Natural killer cell (primary cell): ENCODE measurements around the gene SGCG. TPM values are rescaled to one million over a fixed set of nuclear protein-coding genes. Genes with fewer than 3 reads are reported as not detected.
A peak's percentile ranks its signal among the peaks of the same experiment; 100 is the strongest.
"Not testable (repeated sequence)": the region's sequence is repeated elsewhere in the genome, so short reads cannot be mapped to it uniquely, and the experiment has no call there.

Experiments used
- ATAC-seq, 3 donors: fragments of 150-1000 bp in 2 of 3; fragments of 200-7000 bp in 1 of 3; cut with Tn5 transposase; 1 replicate in 1 of 3; 2 replicates in 2 of 3; pipeline ENCODE4 v1.10.0; 2021; ENCODE audit warnings: mild to moderate bottlenecking in 2 of 3, moderate library complexity in 2 of 3
- DNase-seq, 2 donors: peaks; one replicate each; pipeline versions ENCODE4 v3.0.0 to v3.0.0-alpha.2; 2013 to 2021; ENCODE audit warnings: mixed read lengths in 1 of 2
- H3K27ac ChIP-seq: one replicate; pipeline ENCODE4 v1.5.1; 2013; ENCODE audit warnings: mild to moderate bottlenecking, low read length
- H3K27me3 ChIP-seq: one replicate; pipeline ENCODE4 v1.6.1; 2013; ENCODE audit warnings: low read length; ENCODE audit not compliant: control insufficient read depth, insufficient read depth
- H3K36me3 ChIP-seq: one replicate; pipeline ENCODE4 v1.6.1; 2013; ENCODE audit warnings: low read length; ENCODE audit not compliant: control insufficient read depth, insufficient read depth
- H3K4me1 ChIP-seq: one replicate; pipeline ENCODE4 v1.6.1; 2013; ENCODE audit warnings: low read length; ENCODE audit not compliant: control insufficient read depth, insufficient read depth
- H3K4me3 ChIP-seq: one replicate; pipeline ENCODE4 v1.5.1; 2013; ENCODE audit warnings: low read length
- H3K9me3 ChIP-seq: one replicate; pipeline ENCODE4 v1.6.1; 2013; ENCODE audit warnings: low read length; ENCODE audit not compliant: control insufficient read depth, insufficient read depth
- H3K27ac Mint-ChIP-seq, 2 donors: one replicate each; pipeline ENCODE4 v1.8.0; 2022; ENCODE audit warnings: mild to moderate bottlenecking in 2 of 2, mixed read lengths in 2 of 2, moderate library complexity in 1 of 2
- H3K27me3 Mint-ChIP-seq, 2 donors: one replicate each; pipeline ENCODE4 v1.8.0; 2022; ENCODE audit warnings: low read depth in 2 of 2, mixed read lengths in 2 of 2
- H3K36me3 Mint-ChIP-seq: one replicate; pipeline ENCODE4 v1.8.0; 2022; ENCODE audit warnings: mixed read lengths
- H3K4me1 Mint-ChIP-seq, 2 donors: one replicate each; pipeline ENCODE4 v1.8.0; 2022; ENCODE audit warnings: mixed read lengths in 2 of 2
- H3K4me3 Mint-ChIP-seq: one replicate; pipeline ENCODE4 v1.8.0; 2022; ENCODE audit warnings: mild to moderate bottlenecking, moderate library complexity, mixed read lengths
- H3K9me3 Mint-ChIP-seq, 2 donors: one replicate each; pipeline ENCODE4 v1.8.0; 2022; ENCODE audit warnings: mixed read lengths in 2 of 2
- WGBS: methylation state at CpG from one replicate; pipeline ENCODE4 v1.1.7; 2013; ENCODE audit warnings: missing lambda C conversion rate; ENCODE audit not compliant: insufficient coverage; 5-methylcytosine and 5-hydroxymethylcytosine counted together
- intact Hi-C: fragments of 100-400 bp; cut with micrococcal nuclease; formaldehyde crosslinking; loops from one replicate; pipeline ENCODE4 v1.14.2; 2022
- total RNA-seq, 4 donors: library from RNA; stranded (reverse); fragments of 120-200 nt in 1 of 4; gene quantifications; one replicate each; pipeline versions ENCODE4 v1.2.3 to v1.2.4, GENCODE V29; 2013 to 2022
- TF ChIP-seq, protein P1 (sequence below): fragments of 200-600 bp; IDR thresholded peaks from one replicate; pipeline ENCODE4 v1.8.0; 2022; ENCODE audit warnings: antibody characterized with exemption

SGCG gene
- total RNA-seq, 3 donors from 2014 or later (not counting 1 experiment from before 2014, with no cell fraction given) = not detected

DNA sequence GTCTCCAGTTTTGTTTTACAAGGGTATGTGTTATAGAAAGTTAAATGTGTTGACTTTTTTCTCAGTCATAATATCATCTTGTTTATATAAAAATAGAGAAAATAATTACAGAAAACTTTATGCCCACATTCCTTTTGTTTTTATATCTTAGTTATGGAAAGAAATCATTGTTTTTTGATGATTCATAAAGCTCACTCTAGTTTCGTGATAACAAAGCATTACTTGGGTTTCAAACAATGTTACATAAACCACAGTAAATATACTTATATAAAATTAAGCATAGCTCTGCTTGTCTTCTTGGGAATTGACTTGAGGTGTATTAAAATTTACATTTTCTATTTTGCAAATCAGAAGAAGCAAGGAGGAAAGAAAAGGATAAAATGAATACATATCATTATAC, 111.8 kb downstream of the SGCG start:
- intact Hi-C loops = no loop called here
- Histone ChIP-seq H3K4me1 (no peaks in the 10 kb centered on the region), H3K9me3 (no peaks in the 10 kb centered on the region), H3K36me3 (no peaks in the 10 kb centered on the region), H3K4me3 (no peak overlapping the region), H3K27ac (no peak overlapping the region), H3K27me3 (no peaks in the 10 kb centered on the region)
- Mint-ChIP-seq H3K27me3 (peaks cover 9 to 10% of the 10 kb centered on the region in 2 donors), H3K36me3 (no peaks in the 10 kb centered on the region), H3K4me1 (no peaks in the 10 kb centered on the region), H3K27ac (no peak overlapping the region), H3K4me3 (no peak overlapping the region), H3K9me3 (no peaks in the 10 kb centered on the region)
- TF ChIP-seq, protein P1, sequence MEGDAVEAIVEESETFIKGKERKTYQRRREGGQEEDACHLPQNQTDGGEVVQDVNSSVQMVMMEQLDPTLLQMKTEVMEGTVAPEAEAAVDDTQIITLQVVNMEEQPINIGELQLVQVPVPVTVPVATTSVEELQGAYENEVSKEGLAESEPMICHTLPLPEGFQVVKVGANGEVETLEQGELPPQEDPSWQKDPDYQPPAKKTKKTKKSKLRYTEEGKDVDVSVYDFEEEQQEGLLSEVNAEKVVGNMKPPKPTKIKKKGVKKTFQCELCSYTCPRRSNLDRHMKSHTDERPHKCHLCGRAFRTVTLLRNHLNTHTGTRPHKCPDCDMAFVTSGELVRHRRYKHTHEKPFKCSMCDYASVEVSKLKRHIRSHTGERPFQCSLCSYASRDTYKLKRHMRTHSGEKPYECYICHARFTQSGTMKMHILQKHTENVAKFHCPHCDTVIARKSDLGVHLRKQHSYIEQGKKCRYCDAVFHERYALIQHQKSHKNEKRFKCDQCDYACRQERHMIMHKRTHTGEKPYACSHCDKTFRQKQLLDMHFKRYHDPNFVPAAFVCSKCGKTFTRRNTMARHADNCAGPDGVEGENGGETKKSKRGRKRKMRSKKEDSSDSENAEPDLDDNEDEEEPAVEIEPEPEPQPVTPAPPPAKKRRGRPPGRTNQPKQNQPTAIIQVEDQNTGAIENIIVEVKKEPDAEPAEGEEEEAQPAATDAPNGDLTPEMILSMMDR = no peak
- no CpG with 5 or more reads among the region's 1 CpG for WGBS
- ATAC-seq (no peak), DNase-seq (no peak)

DNA sequence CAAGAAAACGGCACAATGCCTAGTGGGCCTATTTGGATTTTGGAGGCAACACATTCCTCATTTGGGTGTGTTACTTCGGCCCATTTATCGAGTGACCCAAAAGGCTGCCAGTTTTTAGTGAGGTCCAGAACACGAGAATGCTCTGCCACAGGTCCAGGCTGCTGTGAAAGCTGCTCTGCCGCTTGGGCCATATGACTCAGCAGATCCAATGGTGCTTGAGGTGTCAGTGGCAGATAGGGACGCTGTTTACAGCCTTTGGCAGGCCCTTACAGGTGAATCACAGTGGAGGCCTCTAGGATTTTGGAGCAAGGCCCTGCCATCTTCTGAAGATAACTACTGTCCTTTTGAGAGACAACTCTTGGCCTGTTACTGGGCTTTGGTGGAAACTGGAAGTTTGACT, 134.1 kb downstream of the SGCG start:
- H3K36me3 Mint-ChIP-seq = peaks cover 22% of the 10 kb centered on the region

DNA sequence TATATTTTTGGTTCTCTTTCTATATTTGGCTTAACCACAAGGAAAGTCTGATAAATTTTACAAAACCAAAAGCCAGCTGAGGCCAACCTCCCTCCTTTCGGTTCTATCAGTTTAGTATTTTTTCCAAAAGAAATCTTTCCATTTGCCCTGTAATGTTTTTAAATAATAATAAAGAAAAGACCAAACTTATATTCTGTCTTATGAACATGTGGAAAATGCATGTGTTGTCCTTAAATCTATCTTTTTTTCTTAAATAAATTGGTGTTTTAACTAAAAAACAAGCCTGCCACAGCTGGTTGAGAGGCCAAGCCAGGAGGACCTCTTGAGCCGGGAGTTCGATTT, 139.1 kb downstream of the SGCG start:
- H3K4me3 Mint-ChIP-seq = peak overlapping the region; percentile 42
- ATAC-seq (no peak), DNase-seq (no peak)
- H3K36me3 Mint-ChIP-seq = no peaks in the 10 kb centered on the region
- intact Hi-C loops = loop anchor here (2.0 kb wide), 1 partner anchor 55 kb away; no protein-coding TSS in a partner anchor
- Histone ChIP-seq H3K9me3 (no peaks in the 10 kb centered on the region), H3K27ac (peak overlapping the region; percentile 11), H3K4me1 (peaks cover 22% of the 10 kb centered on the region), H3K36me3 (no peaks in the 10 kb centered on the region), H3K27me3 (no peaks in the 10 kb centered on the region), H3K4me3 (no peak overlapping the region)
- WGBS = 100% methylated on average over 2 of the region's 3 CpGs
- peak overlapping the region; percentile 41 to 93 for H3K27ac Mint-ChIP-seq
- peaks cover 0 to 3% of the 10 kb centered on the region in 2 donors for H3K27me3 Mint-ChIP-seq
- TF ChIP-seq, protein P1 = no peak
- peaks cover 35 to 40% of the 10 kb centered on the region in 2 donors for H3K4me1 Mint-ChIP-seq
- H3K9me3 Mint-ChIP-seq = no peaks in the 10 kb centered on the region

More for the DNA sequence above, 134.1 kb downstream of the SGCG start:
- H3K4me3 ChIP-seq, H3K4me3 Mint-ChIP-seq, H3K9me3 Mint-ChIP-seq, DNase-seq, H3K27me3 ChIP-seq, H3K27me3 Mint-ChIP-seq, intact Hi-C loops, H3K36me3 ChIP-seq, H3K27ac ChIP-seq, H3K27ac Mint-ChIP-seq, H3K9me3 ChIP-seq, ATAC-seq, H3K4me1 ChIP-seq: not testable (repeated sequence)
- peaks cover 14% of the 10 kb centered on the region in 2 donors for H3K4me1 Mint-ChIP-seq
- WGBS = 96% methylated on average over 6 of the region's 6 CpGs

DNA sequence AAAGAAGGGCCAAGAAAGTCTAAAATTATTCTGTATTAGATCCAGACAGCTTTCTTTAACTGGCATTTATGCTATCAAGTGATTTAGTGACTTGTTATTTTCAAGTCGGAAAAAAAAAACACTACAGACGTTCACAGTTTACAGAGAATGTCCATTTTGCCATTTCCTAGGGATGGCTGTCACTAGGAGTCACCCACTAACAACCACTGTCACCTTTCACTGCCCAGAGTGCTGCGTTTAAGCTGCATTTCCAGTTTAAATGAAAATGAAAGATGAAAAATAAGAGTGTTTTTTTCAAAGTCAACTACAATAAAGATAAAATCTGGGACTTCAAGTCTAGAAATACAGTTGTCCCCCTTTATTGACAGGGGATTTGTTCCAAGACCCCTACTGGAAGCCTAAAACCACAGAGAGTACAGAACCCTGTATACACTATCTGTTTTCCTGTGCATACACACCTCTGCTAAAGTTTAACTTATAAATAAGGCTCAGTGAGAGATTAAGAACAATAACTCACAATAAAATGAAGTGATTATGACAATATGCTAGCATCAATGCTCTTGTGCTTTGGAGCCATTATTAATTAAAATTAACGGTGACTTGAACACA, 140.3 kb downstream of the SGCG start:
- H3K27me3 ChIP-seq = no peaks in the 10 kb centered on the region
- ATAC-seq (peak; percentile 52 to 62 (median 58)), DNase-seq (peak in 1 of 2 donors; percentile 5)
- peak overlapping the region; percentile 63 for H3K27ac ChIP-seq
- intact Hi-C loops = loop anchor here (2.0 kb wide), 1 partner anchor 54 kb away; no protein-coding TSS in a partner anchor
- no peaks in the 10 kb centered on the region for H3K36me3 Mint-ChIP-seq
- H3K9me3 ChIP-seq = no peaks in the 10 kb centered on the region
- WGBS = 49% methylated on average over 3 of the region's 4 CpGs
- peaks cover 0 to 3% of the 10 kb centered on the region in 2 donors for H3K27me3 Mint-ChIP-seq
- TF ChIP-seq, protein P1 = no peak
- peaks cover 22% of the 10 kb centered on the region for H3K4me1 ChIP-seq
- peak overlapping the region; percentile 61 for H3K4me3 ChIP-seq
- H3K4me3 Mint-ChIP-seq = peak overlapping the region; percentile 98
- H3K27ac Mint-ChIP-seq = peak overlapping the region; percentile 89 to 93
- H3K36me3 ChIP-seq = no peaks in the 10 kb centered on the region
- H3K9me3 Mint-ChIP-seq = no peaks in the 10 kb centered on the region
- H3K4me1 Mint-ChIP-seq = peaks cover 35 to 40% of the 10 kb centered on the region in 2 donors
